Measurements from ENCODE around the gene TMC7.

Gene TMC7

GRCh38 chr16:19021747-19022146, 38.0 kb downstream of the TMC7 start:
- no peak for DNase-seq (ENCODE audit: low spot score)
- FAIRE-seq: no peak

- FAIRE-seq (no peak), DNase-seq (ENCODE audit: low spot score) (no peak)
Measured at GRCh38 chr16:19027416-19027815, 43.7 kb downstream of the TMC7 start.

GRCh38 chr16:19029980-19030379, 46.2 kb downstream of the TMC7 start:
- FAIRE-seq: no peak
- DNase-seq (ENCODE audit: low spot score): no peak

GRCh38 chr16:19031738-19032137, 48.0 kb downstream of the TMC7 start:
- FAIRE-seq (no peak), DNase-seq (ENCODE audit: low spot score) (no peak)

GRCh38 chr16:19033761-19034160, 50.0 kb downstream of the TMC7 start:
- no peak for DNase-seq (ENCODE audit: low spot score)
- no peak for FAIRE-seq

- no peak for DNase-seq (ENCODE audit: low spot score)
- FAIRE-seq: no peak
Measured at GRCh38 chr16:19040400-19040799, 56.7 kb downstream of the TMC7 start.

- FAIRE-seq: no peak
- DNase-seq (ENCODE audit: low spot score): no peak
Measured at GRCh38 chr16:19044769-19045168, 61.0 kb downstream of the TMC7 start.

GRCh38 chr16:19046062-19046461, 62.3 kb downstream of the TMC7 start:
- DNase-seq (ENCODE audit: low spot score) (no peak), FAIRE-seq (no peak)

GRCh38 chr16:19062706-19063105, 79.0 kb downstream of the TMC7 start:
- DNase-seq (ENCODE audit: low spot score): no peak
- no peak for FAIRE-seq

- no peak for DNase-seq (ENCODE audit: low spot score)
- FAIRE-seq: no peak
Measured at GRCh38 chr16:19066988-19067348, 83.2 kb downstream of the TMC7 start.

GRCh38 chr16:19067349-19068236, 83.9 kb downstream of the TMC7 start, which contains the start of gene COQ7:
TSS of gene COQ7 (plus strand) at chr16:19067614. CDS start at chr16:19067665, 51 bp downstream.
- no peak for FAIRE-seq
- peak; percentile 96 for DNase-seq (ENCODE audit: low spot score)

GRCh38 chr16:19068237-19068815, 84.6 kb downstream of the TMC7 start:
- FAIRE-seq (no peak), DNase-seq (ENCODE audit: low spot score) (no peak)

- DNase-seq (ENCODE audit: low spot score) (peak; percentile 43), FAIRE-seq (no peak)
Measured at GRCh38 chr16:19071811-19072777, 88.4 kb downstream of the TMC7 start.

GRCh38 chr16:19073344-19073743, 89.6 kb downstream of the TMC7 start:
- FAIRE-seq: no peak
- DNase-seq (ENCODE audit: low spot score): no peak

- FAIRE-seq (no peak), DNase-seq (ENCODE audit: low spot score) (no peak)
Measured at GRCh38 chr16:19073863-19074262, 90.1 kb downstream of the TMC7 start.

- FAIRE-seq: no peak
Measured at GRCh38 chr16:19075511-19075910, 91.8 kb downstream of the TMC7 start.

GRCh38 chr16:19077879-19078278, 94.1 kb downstream of the TMC7 start:
- FAIRE-seq (no peak), DNase-seq (ENCODE audit: low spot score) (no peak)

More at GRCh38 chr16:19075511-19075910, 91.8 kb downstream of the TMC7 start:
- DNase-seq (ENCODE audit: low spot score): no peak

GRCh38 chr16:19083670-19084069, 99.9 kb downstream of the TMC7 start:
- FAIRE-seq: no peak

GRCh38 chr16:19084139-19084538, 100.4 kb downstream of the TMC7 start:
- DNase-seq (ENCODE audit: low spot score): no peak
- no peak for FAIRE-seq

More at GRCh38 chr16:19083670-19084069, 99.9 kb downstream of the TMC7 start:
- DNase-seq (ENCODE audit: low spot score): no peak

GRCh38 chr16:19084879-19085278, 101.1 kb downstream of the TMC7 start:
- DNase-seq (ENCODE audit: low spot score) (no peak), FAIRE-seq (no peak)

GRCh38 chr16:19085679-19086200, 102.0 kb downstream of the TMC7 start:
- DNase-seq (ENCODE audit: low spot score): peak; percentile 29
- FAIRE-seq: no peak

Measured in urothelium cell line (cell line).